D721Med (cell line): ENCODE measurements around the gene GNG7.
"Not testable (repeated sequence)": the region's sequence is repeated elsewhere in the genome, so short reads cannot be mapped to it uniquely, and the experiment has no call there.

Experiments used
- DNase-seq: peaks from one replicate; pipeline ENCODE4 v3.0.0; 2011; ENCODE audit warnings: low spot score; ENCODE audit not compliant: insufficient read length
- FAIRE-seq: peaks from 2 replicates; lab custom pipeline; 2011; peaks lifted over from hg19 to GRCh38; lab: Jason Lieb, UNC
- TF ChIP-seq, protein P1 (sequence below): IDR thresholded peaks from 2 replicates; pipeline ENCODE4 v1.5.1; 2012; ENCODE audit warnings: mild to moderate bottlenecking, control low read depth; ENCODE audit not compliant: insufficient read depth; ENCODE audit errors: missing control alignments

Gene GNG7

GRCh38 chr19:2512523-2513431, 189.7 kb downstream of the GNG7 start:
- TF ChIP-seq, protein P1, sequence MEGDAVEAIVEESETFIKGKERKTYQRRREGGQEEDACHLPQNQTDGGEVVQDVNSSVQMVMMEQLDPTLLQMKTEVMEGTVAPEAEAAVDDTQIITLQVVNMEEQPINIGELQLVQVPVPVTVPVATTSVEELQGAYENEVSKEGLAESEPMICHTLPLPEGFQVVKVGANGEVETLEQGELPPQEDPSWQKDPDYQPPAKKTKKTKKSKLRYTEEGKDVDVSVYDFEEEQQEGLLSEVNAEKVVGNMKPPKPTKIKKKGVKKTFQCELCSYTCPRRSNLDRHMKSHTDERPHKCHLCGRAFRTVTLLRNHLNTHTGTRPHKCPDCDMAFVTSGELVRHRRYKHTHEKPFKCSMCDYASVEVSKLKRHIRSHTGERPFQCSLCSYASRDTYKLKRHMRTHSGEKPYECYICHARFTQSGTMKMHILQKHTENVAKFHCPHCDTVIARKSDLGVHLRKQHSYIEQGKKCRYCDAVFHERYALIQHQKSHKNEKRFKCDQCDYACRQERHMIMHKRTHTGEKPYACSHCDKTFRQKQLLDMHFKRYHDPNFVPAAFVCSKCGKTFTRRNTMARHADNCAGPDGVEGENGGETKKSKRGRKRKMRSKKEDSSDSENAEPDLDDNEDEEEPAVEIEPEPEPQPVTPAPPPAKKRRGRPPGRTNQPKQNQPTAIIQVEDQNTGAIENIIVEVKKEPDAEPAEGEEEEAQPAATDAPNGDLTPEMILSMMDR = no peak
- DNase-seq = no peak
- no peak for FAIRE-seq

GRCh38 chr19:2511991-2512390, 190.5 kb downstream of the GNG7 start:
- no peak for DNase-seq
- FAIRE-seq = no peak

DNA sequence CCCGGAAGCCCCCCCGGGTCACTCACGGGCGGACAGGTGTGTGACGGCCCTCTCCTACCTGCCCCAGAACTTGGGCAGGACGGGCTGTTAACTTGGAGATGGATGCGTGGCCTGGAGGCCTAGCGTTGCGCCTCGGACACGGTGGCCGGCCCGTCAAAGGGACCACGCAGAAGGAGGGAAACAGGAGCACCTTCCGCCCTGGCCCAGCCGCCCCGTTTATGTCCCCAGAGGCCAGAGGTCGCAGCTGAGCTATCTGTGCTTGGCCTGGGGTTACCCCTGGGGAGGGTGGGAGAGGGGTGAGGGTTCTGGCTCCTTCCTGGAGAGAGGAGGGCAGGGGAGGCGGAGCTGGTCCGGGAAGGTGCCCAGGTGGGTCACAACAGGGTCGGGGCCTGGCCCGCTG, 190.9 kb downstream of the GNG7 start:
- DNase-seq (no peak), FAIRE-seq (no peak)
- TF ChIP-seq, protein P1 = no peak

More at GRCh38 chr19:2511991-2512390, 190.5 kb downstream of the GNG7 start:
- TF ChIP-seq, protein P1 = no peak

GRCh38 chr19:2509096-2509495, 193.4 kb downstream of the GNG7 start:
- FAIRE-seq (no peak), DNase-seq (no peak)
- TF ChIP-seq, protein P1 = no peak

DNA sequence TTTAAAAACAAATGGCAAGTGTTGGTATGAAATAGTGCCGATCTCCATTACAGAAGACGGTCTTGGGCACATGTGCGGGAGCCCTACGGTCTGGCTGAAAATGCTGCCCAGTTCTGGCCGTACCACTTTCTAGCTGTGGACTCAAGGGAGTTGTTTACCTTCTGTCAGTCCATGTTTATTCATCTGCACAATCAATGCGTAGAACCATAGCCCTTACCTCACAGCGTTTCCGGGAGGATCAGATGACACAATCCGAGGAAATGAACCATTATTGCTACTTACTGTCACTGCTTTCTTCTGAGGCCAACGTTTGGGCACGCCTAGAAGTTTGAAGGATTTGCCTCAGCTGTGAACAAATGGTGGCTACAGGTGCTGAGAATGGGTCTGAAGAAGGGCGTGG, 195.4 kb downstream of the GNG7 start:
- TF ChIP-seq, protein P1 = no peak
- FAIRE-seq (no peak), DNase-seq (no peak)

GRCh38 chr19:2506656-2507055, 195.8 kb downstream of the GNG7 start:
- FAIRE-seq, DNase-seq: not testable (repeated sequence)

DNA sequence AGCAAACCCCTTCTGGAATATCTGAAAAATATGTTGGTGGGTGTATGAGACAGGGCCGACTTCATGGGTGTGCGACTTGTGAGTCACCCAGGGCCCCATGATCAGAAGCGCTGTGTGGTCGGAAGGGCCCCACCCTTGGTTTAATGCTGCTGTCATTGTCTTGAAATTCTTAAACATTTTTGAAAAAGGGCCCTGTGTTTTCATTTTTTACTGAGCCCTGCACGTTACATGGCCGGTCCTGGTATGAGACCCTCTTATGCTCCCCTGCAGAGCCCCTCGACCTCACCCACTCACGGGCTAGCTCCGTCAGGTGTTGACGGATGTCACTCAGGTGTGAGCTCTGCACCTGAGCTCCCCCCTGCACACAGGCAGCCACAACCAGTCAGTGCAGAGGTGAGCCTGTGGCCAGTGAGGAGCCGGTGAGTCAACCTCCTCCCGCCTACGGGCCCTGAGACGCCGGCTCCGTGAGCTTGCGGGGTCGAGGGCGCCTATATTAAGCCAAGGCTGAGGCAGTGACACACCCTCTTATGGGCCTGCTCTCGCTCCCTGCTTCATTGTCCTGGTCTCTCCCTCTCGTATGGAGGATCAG, 198.9 kb downstream of the GNG7 start:
- FAIRE-seq = no peak
- TF ChIP-seq, protein P1 = no peak
- DNase-seq = no peak
